Left renal pelvis (tissue), 4 donors: ENCODE measurements around the gene TRPM8. TPM values are rescaled to one million over a fixed set of nuclear protein-coding genes. Genes with fewer than 3 reads are reported as not detected.
A peak's percentile ranks its signal among the peaks of the same experiment; 100 is the strongest.

Experiments used
- DNase-seq, 4 donors: peaks; one replicate each; pipeline ENCODE4 v3.0.0-alpha.2; 2013; ENCODE audit warnings: low read depth in 4 of 4, low spot score in 3 of 4
- polyA plus RNA-seq, 4 donors: library from polyadenylated mRNA; unstranded; fragments of 120-200 nt; gene quantifications; one replicate each; pipeline ENCODE4 v1.2.1, GENCODE V29; 2013; ENCODE audit not compliant: insufficient read length in 4 of 4

Gene TRPM8
- polyA plus RNA-seq, 4 donors: 0.26 to 0.29 TPM; not detected in 2

DNA sequence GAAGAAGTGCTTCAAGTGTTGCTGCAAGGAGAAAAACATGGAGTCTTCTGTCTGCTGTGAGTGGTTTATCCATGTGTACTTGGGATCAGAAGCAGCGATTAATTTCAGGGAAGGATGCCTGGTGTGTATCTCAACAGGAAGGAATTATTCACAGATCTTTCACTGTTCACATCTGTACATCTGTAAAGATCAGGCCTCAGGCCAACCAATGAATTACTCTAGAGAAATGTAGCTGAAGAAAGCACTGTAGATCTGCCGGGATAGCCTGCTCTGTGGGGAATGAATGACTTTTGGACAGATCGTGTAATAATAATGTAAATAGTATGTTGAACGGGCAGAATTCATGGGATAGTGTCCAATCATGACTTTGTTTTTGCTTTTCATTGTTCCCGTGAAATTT lies 79.3 kb downstream of the TRPM8 start:
- DNase-seq: no peak

DNA sequence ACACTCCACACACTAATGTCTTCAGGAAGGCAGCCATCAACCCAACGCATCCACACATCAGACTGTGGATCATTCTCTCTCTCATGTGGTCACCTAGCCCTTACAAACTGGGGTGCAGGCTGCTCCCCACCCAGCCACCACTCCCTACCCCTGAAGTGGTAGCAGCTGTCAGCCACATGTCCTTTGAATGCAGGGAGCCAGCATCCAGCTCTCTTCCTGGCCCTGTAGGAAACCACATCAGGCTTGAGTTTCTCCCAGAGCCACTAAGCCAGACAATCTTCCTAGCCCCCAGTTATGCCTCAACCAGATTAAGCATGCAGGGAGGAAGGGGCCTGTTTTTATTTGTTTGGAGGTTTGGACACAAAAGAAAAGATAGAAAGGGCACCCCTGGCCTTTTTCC lies 80.5 kb downstream of the TRPM8 start:
- no peak for DNase-seq

DNA sequence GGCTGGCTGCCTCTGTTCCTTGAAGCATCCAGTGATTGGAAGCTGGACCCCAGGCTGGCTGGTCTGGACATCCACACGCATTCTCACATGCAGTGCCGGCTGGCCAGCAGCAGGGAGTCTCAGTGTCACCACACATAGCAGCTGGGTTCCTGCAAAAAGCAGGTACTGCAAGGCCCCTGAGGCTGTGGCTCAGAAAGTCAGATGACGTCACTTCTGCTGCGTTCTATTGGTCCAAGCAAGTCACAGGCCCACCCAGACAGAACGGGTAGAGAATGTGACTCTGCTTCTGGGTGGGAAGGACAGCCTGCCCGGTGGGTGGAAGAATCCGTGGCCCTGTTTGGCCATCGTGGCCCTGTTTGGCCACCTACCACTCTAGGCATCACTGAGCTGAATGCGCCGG lies 82.0 kb downstream of the TRPM8 start:
- DNase-seq: peak in 1 of 4 donors; percentile 5

DNA sequence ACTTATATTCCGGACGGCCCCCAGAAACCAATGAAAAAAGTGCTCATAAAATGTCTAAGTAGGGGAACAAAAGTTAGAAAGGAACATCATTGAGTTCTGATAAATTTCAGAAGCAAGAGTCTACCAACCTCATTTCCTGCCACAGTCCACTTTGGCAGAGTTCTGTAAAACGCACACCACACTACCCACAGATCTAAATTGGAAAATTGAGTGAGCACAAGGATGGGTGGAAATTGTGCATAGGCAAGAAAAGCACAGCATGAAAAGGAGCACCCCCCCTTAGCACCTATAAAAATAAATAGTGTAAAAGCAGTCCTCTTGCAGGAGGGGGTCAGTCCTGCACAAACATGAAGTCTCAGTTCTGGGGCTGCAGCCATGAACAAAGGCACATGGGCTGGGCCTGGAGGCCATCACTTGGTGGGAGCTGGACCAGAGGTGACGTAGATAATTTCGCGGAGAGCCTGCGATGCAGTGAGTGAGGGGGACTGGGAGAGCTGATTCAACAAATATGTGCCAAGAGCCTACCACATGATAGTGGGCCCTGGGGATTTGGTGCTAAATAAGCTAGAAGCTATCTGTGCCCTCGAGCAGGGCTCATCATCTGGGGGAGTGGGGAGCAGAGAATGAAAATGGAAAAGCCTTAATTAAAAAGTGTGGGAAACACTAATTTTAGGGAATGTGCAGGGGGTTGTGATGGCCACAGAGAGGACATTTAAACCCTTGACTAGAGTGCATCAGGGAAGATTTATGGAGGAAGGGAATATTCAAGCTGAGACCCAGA lies 84.4 kb downstream of the TRPM8 start:
- DNase-seq: no peak

DNA sequence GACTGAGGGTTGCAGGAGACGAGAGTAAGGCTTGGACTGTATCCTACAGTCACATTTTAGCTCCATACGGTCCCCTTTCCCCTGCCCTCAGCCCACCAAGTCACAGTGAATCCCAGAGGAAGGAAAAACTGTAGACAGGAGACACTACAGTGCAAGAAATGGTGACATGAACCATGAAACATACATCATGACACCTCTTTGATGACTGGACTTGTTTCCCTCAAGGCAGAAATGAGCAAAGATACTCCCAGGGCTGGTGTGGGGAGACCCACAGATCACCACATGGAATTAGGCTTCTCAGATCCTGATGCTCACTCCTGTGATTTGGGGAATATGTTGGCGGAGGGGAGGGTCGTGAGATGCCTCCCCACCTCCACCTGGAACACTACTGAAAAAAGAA lies 85.1 kb downstream of the TRPM8 start:
- DNase-seq: no peak

DNA sequence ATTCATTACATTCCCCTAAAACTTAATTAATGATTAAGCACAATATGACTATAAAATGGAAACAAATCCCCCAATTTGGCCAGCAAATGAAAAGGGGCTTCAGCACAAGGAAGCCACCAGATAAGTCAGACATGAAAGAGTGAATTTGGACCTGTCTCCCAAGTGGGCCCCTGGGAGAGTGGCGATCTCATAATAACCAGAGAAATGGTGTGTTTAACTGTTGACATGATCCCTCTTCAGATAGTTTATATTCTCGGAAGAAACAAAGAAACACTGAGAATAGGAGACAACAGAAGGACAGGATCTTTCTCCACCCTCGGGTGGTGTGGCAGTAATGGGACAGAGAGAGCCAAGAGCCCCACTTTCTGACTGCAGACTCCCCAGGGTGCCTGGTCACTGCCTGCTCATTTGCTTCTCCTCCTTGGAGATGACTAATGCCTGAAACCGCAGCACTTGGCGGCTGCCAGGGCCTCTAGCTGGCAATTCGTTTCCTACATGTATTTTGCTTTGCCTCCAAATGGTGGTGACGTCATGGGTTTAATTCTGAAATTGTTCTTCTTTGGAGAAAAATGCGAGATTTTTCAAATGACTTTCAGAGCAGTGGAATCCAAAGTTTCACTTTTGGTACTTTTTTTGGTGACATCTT lies 86.9 kb downstream of the TRPM8 start:
- DNase-seq: no peak

DNA sequence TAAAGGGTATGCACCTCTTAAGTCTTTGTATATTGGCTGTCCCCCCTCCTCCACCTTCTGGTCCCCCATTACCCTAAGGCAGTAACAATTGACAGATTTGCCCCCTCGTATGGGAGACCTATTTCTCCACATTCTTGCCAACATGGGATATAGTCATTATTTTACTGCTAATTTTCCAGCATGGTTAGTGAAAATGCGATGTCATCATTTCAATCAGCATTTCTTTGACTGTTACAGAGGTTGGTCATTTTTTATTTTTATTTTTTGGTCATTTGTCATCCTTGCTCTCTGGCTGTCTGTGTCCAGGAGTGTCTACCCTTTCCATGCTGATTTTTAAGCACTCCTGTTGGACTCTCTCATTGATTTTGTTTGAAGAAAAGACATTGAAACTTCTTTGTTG lies 88.0 kb downstream of the TRPM8 start:
- DNase-seq: no peak

DNA sequence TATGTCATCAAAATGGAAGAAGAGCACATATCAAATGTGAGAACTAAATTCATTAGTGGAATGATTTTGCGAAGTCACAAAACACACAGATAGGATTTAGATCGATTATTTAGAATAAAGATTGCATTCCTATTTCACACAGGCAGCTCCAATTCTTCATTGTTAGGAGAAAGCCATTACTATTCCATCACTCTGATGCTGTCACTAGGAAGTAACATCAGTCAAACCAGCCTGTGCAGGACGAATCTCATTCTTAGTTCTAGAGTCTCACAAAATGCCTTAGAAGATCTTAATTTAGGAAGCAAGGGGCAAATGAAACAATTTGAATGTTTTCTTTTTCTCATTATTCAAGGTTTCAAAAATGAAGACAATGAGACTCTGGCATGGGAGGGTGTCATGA lies 89.3 kb downstream of the TRPM8 start:
- no peak for DNase-seq

DNA sequence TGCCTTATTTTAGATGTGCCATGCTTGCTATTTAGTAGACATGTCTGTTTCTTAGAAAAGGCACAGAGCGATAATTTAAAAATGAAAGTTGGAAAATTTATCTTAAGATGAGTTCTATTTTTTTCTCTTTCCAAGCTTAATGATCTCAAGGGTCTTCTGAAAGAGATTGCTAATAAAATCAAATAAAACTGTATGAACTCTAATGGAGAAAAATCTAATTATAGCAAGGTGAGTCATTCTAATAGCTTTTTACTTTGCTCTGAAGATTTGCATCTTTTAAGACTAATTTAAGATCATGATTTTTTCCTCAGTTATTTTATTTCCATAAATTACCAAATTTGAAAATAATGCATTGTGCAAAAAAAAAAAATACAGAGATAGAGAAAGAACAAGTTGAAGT lies 97.3 kb downstream of the TRPM8 start:
- DNase-seq: no peak

DNA sequence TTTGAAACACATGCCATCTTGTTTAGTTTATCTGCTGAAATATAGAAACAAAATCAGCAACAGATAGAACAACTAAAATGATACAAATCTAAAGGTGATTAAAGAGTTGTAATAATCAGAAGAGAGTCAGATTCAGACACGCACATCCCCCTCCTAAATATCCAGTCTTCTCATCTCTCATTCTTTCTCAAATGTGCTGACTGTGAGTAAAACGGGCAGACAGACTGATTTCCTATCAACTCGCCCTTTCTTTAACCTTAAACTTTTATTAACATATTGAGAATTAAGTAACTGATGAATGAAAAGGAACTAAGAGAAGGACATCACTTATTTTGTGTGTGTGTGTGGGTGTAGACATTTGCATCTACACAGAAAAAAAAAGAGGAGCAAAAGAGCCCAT lies 98.7 kb downstream of the TRPM8 start:
- no peak for DNase-seq

DNA sequence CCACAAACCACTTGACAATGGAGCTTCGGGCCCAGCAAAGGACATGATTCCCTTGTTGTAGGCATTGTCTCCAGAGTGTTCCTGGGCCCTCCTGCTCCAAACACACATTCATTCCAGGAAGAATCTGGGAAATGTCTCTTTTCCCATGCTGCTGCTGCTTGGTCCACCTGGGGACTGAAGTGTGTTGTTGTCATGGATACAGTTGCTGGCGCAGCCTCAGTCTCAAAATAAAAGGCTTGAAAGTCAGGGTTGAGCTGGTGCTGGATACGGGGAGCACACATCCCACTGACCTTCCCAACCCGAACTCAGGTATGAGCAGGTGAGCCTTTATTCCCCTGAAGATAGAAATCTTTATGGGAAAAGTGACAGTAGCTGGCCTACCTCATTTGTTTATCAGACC lies 102.7 kb downstream of the TRPM8 start:
- no peak for DNase-seq

DNA sequence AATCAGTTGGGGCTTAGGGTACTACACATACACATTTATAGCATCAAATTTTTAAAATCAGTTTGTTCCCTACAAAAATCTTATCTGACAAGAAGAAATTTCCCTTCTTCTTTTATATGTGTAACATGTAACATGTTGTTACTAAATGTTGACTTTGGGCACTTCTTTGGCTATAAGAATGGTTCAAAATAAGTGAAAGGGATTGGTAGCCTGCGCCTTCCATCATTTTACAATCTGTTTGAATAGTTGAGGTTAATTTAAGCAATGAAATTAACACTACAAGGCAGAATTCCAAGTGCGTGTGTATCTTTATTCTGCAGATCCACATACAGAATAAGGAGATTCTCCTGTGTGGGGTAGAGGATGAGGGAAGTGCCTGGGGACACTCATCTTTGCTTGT lies 103.2 kb downstream of the TRPM8 start:
- DNase-seq: no peak

DNA sequence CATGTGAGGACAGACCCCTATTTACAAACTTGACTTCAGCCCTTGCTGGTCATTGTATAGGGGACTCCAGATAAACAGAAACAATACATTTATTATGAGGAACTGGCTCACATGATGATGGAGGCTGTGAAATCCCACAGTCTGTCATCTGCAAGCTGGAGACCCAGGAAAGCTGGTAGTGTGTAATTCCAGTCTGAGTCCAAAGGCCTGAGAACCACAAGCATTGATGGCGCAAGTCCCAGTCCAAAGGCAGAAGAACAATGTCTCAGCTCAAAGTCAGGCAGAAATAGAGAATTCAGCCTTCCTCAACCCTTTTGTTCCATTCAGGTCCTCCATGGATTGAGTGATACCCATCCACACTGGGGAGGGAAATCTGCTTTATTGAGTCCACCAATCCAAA lies 105.3 kb downstream of the TRPM8 start:
- DNase-seq: no peak

DNA sequence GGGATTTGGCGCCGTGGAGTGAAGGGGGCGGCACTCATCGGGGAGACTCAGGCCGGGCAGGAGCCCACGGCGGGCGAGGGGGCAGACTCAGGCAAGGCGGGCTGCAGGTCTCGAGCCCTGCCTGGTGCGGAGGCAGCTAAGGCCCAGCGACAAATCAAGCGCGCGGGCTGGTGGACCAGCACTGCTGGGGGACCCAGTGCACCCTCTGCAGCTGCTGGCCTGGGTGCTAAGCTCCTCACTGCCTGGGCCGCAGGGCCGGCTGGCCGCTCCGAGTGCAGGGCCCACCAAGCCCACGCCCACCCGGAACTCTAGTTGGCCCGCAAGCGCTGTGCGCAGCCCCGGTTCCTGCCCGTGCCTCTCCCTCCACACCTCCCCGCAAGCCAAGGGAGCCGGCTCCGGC lies 107.1 kb downstream of the TRPM8 start:
- no peak for DNase-seq

DNA sequence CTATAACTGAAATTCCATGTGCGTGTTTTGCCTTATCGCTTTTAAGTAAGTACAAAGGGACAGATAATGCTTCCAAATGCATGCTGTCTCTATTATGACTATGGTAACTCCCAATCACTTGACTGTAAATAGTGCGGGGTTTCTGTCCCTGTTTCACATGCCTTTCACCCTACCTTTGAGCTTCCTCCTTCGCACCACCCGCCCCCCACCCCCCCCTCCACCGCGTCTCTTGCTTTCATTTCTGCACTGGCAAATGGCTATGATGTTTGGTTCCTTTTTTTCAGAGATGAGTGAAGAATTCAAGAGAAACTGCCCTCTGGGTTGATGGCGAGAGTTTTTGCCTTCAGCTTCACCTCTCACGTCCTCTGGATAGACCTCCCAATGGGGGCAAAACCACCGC lies 108.3 kb downstream of the TRPM8 start:
- DNase-seq: no peak

DNA sequence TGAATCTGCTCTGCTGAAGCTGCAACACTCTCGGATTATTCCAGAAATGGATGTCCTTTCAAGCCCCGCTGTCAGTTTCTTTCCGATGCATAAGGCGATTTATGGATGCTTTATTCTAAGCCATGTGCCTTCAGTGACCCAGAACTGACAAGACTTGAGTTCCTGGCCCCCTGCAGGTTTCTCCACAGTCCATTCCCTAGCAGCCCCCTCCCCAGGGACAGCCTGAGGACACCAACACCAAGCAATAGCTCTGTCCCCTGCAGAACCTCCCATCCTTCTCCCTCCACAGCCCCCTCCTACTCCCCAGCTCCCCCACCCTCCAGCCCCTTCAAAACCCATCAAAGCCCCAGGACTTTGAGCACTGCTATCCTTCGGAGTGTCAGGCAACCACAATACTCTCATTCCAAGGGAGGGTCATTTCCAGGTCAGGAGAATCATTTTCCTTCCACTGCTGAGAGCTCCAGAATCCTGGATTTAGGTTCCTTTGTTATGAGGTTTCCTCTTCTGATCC lies 108.8 kb downstream of the TRPM8 start:
- peak in 1 of 4 donors; percentile 35 for DNase-seq

DNA sequence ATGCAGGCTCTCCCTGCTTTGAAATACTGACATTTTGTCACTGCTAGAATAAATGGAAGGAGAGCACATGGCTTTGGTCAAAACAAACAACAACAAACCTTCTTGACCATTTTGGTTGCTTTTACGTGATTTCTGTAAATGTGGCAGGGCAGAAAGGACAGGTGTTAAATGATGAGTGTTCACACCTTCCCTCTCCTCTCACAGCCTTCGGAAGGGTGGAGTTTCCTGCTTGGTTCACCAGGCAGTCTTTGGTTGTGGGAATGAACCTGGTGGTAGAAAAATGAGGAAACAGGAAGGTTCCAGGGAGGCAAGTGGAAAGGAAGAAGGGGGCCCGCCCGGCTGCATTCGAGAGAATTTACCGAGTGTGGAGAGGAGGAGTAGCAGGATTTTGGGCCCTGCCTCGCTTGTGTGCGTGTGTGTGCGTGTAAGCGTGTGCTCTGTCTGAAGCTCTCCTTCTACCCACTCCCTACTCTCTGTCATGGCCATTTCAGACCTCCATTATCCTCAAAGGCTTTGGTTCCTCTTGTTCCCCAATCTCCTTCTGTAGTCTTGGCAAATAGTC lies 109.6 kb downstream of the TRPM8 start:
- DNase-seq: no peak

DNA sequence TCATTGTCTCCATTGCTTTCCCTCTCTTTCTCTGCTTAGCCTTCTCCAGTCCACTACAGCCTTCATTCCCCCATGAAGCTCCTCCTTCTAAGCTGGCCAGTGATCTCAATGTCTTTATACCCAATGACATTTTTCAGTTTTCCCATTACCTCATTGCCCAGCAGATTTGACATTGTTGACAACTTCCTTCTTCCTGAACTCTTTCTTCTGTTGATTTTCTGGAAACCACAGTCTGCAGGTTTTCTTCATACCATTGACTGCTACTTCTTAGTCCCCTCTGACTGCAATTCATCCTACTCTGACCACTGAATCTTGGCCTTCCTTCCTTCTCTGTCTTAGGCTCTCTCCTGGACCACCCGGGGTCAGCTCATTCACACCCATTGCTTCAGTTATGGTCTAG lies 110.5 kb downstream of the TRPM8 start:
- DNase-seq: no peak

DNA sequence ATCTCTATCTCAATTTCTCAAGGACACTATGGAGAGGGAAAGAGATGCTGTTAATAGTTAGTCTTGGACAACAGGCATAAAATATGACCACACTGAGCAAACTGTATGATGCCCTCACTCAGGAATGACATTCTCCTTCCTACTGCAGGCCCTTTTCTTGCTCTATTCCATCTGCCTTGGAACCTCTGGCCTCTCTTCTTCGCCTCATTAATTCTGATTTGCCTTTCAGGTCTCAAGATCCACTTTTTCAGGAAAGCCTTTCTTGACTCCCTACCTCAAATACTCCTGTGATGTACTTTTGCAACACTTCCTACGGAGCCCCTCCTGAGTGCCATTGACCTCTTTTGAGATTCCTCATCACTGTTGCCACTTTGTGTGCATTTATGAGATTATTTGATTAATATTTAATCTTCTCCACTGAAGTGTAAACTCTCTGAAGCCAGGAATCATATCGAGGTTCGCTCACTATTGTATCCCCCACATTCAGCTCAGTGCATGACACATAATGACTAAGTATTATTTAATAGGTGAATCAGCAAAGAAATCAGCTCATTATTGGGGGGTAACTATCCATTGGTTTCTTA lies 112.1 kb downstream of the TRPM8 start:
- no peak for DNase-seq

DNA sequence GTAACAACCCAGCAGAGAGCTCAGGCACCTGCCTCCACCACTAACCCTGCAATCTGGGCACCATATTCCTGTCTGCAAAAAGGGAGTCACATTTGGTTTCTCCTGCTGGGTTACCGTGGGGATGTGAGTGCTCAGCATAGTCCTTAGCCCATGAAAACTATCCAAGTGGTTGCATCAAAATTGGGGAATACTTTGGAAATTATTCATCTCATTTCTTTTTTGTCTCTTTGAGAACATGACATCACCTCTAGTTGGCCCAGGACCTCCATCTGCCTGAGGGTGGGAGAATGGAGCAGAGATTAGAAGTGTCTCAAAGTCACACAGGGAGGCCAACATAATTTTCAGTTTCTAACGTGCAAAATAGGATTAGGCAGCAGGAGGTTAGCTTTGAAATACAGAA lies 114.0 kb downstream of the TRPM8 start:
- DNase-seq: no peak

DNA sequence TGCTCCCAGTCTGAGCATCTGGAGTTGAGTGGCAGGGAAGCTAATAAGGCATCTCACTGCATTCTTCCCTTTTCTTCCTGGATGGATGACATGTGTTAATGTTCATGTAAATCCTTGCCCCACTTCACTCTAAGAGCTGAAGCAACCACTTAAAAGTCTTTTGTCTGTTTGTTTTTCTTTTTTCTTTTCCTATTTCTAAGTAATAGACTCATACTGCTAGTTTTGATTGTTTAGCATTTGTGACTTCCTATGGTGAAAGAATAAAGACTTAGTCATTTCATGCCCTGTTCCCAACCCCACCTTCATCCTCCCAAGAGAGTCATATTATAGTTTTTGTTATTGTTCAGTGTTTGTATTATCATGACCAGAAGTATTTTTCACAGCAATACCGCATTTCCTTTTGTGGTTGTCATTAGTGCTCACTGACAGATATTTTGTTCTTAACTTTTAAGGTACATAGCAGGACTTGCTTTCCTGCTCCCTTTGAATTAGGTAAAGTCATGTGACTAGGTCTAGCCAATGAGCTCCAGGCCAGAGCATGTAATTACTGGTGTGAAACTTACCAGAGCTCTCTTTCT lies 115.2 kb downstream of the TRPM8 start:
- DNase-seq: no peak
